Heart left ventricle (tissue), 16 donors: Measurements from ENCODE around the gene SESN1. TPM values are rescaled to one million over a fixed set of nuclear protein-coding genes. Genes with fewer than 3 reads are reported as not detected.

ENCODE experiments used
- ATAC-seq, 4 donors: fragments of 200-7000 bp; cut with Tn5 transposase; one replicate each; pipeline ENCODE4 v1.9.1; 2020 to 2022; ENCODE audit warnings: moderate library complexity in 4 of 4, mild to moderate bottlenecking in 3 of 4, moderate number of reproducible peaks in 1 of 4
- DNase-seq, 5 donors: peaks; one replicate each; pipeline ENCODE4 v3.0.0-alpha.2; 2020
- H3K27ac ChIP-seq, 12 donors: fragments of 200-600 bp; sonication (generic) in 4 of 12; one replicate each; pipeline versions ENCODE4 v1.5.0 to v1.8.0; 2016 to 2022; ENCODE audit warnings: mild to moderate bottlenecking in 2 of 12
- H3K27me3 ChIP-seq, 9 donors: fragments of 200-600 bp; sonication (generic) in 2 of 9; one replicate each; pipeline versions ENCODE4 v1.5.1 to v1.8.0; 2016 to 2022; ENCODE audit warnings: mild to moderate bottlenecking in 3 of 9
- H3K36me3 ChIP-seq, 9 donors: fragments of 200-600 bp; sonication (generic) in 2 of 9; one replicate each; pipeline versions ENCODE4 v1.5.0 to v1.8.0; 2018 to 2022; ENCODE audit warnings: mild to moderate bottlenecking in 2 of 9
- H3K4me1 ChIP-seq, 12 donors: fragments of 200-600 bp; sonication (generic) in 4 of 12; one replicate each; pipeline versions ENCODE4 v1.5.0 to v1.8.0; 2016 to 2022; ENCODE audit warnings: mild to moderate bottlenecking in 3 of 12
- H3K4me3 ChIP-seq, 12 donors: fragments of 200-600 bp; sonication (generic) in 4 of 12; one replicate each; pipeline versions ENCODE4 v1.5.0 to v1.8.0; 2017 to 2022; ENCODE audit warnings: mild to moderate bottlenecking in 9 of 12, moderate library complexity in 4 of 12
- H3K9me3 ChIP-seq, 12 donors: fragments of 200-600 bp; sonication (generic) in 4 of 12; one replicate each; pipeline versions ENCODE4 v1.5.0 to v1.8.0; 2016 to 2022; ENCODE audit warnings: mild to moderate bottlenecking in 1 of 12
- POLR2A ChIP-seq, 2 donors: fragments of 450-650 bp; IDR thresholded peaks; one replicate each; pipeline ENCODE4 v1.6.1; 2017; ENCODE audit warnings: antibody characterized with exemption in 2 of 2, mild to moderate bottlenecking in 2 of 2, moderate library complexity in 2 of 2
- WGBS, 4 donors: extraction: QIAGEN DNeasy Blood & Tissue Kit in 2 of 4; methylation state at CpG; one replicate each; pipeline versions ENCODE4 v1.1.5 to v1.1.7; 2013 to 2018; 5-methylcytosine and 5-hydroxymethylcytosine counted together
- intact Hi-C, 10 donors: fragments of 100-400 bp; cut with DNase I; formaldehyde crosslinking; loops; one replicate each; pipeline versions ENCODE4 v1.11.1 to v1.14.2; 2022
- polyA plus RNA-seq, 2 donors: library from polyadenylated mRNA; stranded (reverse); fragments of 200-250 nt; gene quantifications; one replicate each; pipeline ENCODE4 v1.2.3, GENCODE V29; 2013
- total RNA-seq, 9 donors: library from RNA; depleted of rRNA in 2 of 9; stranded (reverse); fragments of >200 nt in 2 of 9; fragmentation: NEBNext Ultra II Directional in 3 of 9; extraction: Animal tissue kit (Norgen Biotek cat#: 25700) in 3 of 9; gene quantifications; one replicate each; pipeline versions ENCODE4 v1.1.0 to v1.2.4, GENCODE V29; 2016 to 2023
- TF ChIP-seq, protein P1 (sequence below), 12 donors: fragments of 200-600 bp; sonication (generic) in 4 of 12; IDR thresholded peaks; one replicate each; pipeline versions ENCODE4 v1.5.0 to v1.8.0; 2018 to 2022; ENCODE audit warnings: antibody characterized with exemption in 12 of 12, mild to moderate bottlenecking in 5 of 12
- donor health status: ischemic (EF 13 %, LVEDD 7.1; RV severe dilation, severe dysfunction).
- donor health status: healthy with polysubstance abuse.
- donor health status: DM: no; HTN: yes; CAD: no.
- donor health status: DM: no; HTN: no; CAD: no.
- donor health status: ischemic (EF 25% LVEDD 6.9; RV normal size, moderate dysfunction).
- donor health status: ischemic (EF 25% LVEDD 5.7; RV mildly dilated, moderate dysfunction).
- donor health status: healthy.
- donor health status: DM: yes; HTN: yes; CAD: no.
- donor health status: ischemic (EF 35%, LVEDD 5.7; RV mildly dilated, moderate dysfunction).
- donor health status: nonischemic (EF 11% LVEDD 7.7; RV severe dilation, severe dysfunction).
- donor health status: DM: yes; HTN: yes; CAD: no.
- donor health status: PGD.
- donor health status: ischemic (EF 29% LVEDD 5.4; RV normal size, mild dysfunction).
- donor health status: nonischemic (EF 23%, LVEDD 6.1; RV moderate dilation, normal function).

The SESN1 gene
- total and polyA plus RNA-seq, 11 donors: 22.5 to 63.2 (median 34.6) TPM

GRCh38 chr6:108966251-108966650, 128.4 kb downstream of the SESN1 start:
- Histone ChIP-seq H3K27me3 (no peaks in the 10 kb centered on the region), H3K4me1 (peaks cover 4 to 42% (median 16%) of the 10 kb centered on the region in 12 donors), H3K4me3 (no peak overlapping the region), H3K36me3 (peaks cover 0 to 6% (median 0%) of the 10 kb centered on the region in 9 donors), H3K9me3 (no peaks in the 10 kb centered on the region), H3K27ac (peak overlapping the region in 11 of 12 donors; percentile 52 to 88 (median 74))
- WGBS, 4 donors: 77 to 83% (median 79%) methylated on average over 5 of the region's 5 CpGs
- ATAC-seq (no peak), DNase-seq (no peak)
- TF ChIP-seq, protein P1, sequence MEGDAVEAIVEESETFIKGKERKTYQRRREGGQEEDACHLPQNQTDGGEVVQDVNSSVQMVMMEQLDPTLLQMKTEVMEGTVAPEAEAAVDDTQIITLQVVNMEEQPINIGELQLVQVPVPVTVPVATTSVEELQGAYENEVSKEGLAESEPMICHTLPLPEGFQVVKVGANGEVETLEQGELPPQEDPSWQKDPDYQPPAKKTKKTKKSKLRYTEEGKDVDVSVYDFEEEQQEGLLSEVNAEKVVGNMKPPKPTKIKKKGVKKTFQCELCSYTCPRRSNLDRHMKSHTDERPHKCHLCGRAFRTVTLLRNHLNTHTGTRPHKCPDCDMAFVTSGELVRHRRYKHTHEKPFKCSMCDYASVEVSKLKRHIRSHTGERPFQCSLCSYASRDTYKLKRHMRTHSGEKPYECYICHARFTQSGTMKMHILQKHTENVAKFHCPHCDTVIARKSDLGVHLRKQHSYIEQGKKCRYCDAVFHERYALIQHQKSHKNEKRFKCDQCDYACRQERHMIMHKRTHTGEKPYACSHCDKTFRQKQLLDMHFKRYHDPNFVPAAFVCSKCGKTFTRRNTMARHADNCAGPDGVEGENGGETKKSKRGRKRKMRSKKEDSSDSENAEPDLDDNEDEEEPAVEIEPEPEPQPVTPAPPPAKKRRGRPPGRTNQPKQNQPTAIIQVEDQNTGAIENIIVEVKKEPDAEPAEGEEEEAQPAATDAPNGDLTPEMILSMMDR (IDR thresholded peaks at IDR 0.05): no peak
- TF ChIP-seq POLR2A (IDR thresholded peaks at IDR 0.05): no peak
- intact Hi-C loops: no loop called here

DNA sequence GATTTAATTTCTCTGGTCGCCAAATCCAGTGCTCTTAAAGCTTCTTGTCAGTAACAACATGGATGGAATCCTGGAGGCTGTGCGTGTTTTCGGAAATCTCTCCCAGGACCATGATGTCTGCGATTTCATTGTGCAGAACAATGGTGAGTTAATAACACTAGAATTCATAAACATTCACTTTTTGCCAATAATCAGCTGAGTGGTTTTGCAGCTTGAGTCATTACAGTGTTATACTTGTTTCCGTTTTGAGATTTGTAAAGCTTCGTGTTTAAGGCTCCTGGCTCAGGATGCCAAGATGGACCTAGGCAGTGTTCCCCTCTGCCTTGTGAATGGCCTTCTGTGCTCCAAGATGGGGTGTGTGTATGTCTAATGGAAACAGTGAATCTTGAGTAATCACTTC, 132.7 kb downstream of the SESN1 start:
- DNase-seq (no peak), ATAC-seq (no peak)
- Histone ChIP-seq H3K36me3 (peaks cover 0 to 6% (median 0%) of the 10 kb centered on the region in 9 donors), H3K9me3 (no peaks in the 10 kb centered on the region), H3K4me1 (peaks cover 0 to 36% (median 9%) of the 10 kb centered on the region in 12 donors), H3K4me3 (no peak overlapping the region), H3K27me3 (no peaks in the 10 kb centered on the region), H3K27ac (peak overlapping the region in 1 of 12 donors; percentile 7)
- TF ChIP-seq, protein P1 (IDR thresholded peaks at IDR 0.05): no peak
- no peak for TF ChIP-seq POLR2A (IDR thresholded peaks at IDR 0.05)
- intact Hi-C loops: no loop called here
- 67 to 81% (median 73%) methylated on average over 6 of the region's 6 CpGs for WGBS, 4 donors

GRCh38 chr6:108961077-108961476, 133.6 kb downstream of the SESN1 start:
- intact Hi-C loops: no loop called here
- no peak overlapping the region for H3K4me3 ChIP-seq
- no peak for DNase-seq
- H3K9me3 ChIP-seq: no peaks in the 10 kb centered on the region
- no peak overlapping the region for H3K27ac ChIP-seq
- no peak for ATAC-seq
- WGBS, 4 donors: 96 to 98% (median 97%) methylated on average over 13 to 14 of the region's 14 CpGs
- H3K4me1 ChIP-seq: peaks cover 0 to 27% (median under 1%) of the 10 kb centered on the region in 12 donors
- H3K27me3 ChIP-seq: no peaks in the 10 kb centered on the region
- H3K36me3 ChIP-seq: peaks cover 0 to 6% (median 0%) of the 10 kb centered on the region in 9 donors
- TF ChIP-seq POLR2A (IDR thresholded peaks at IDR 0.05): no peak
- TF ChIP-seq, protein P1 (IDR thresholded peaks at IDR 0.05): no peak

- no peak for TF ChIP-seq POLR2A (IDR thresholded peaks at IDR 0.05)
- TF ChIP-seq, protein P1 (IDR thresholded peaks at IDR 0.05): no peak
- H3K27me3 ChIP-seq: no peaks in the 10 kb centered on the region
- peaks cover 0 to 6% (median 0%) of the 10 kb centered on the region in 9 donors for H3K36me3 ChIP-seq
- no peaks in the 10 kb centered on the region for H3K9me3 ChIP-seq
- H3K4me3 ChIP-seq: no peak overlapping the region
- no peak overlapping the region for H3K27ac ChIP-seq
- ATAC-seq (no peak), DNase-seq (no peak)
- 89 to 93% (median 90%) methylated on average over 7 of the region's 7 CpGs for WGBS, 4 donors
- intact Hi-C loops: no loop called here
- H3K4me1 ChIP-seq: peaks cover 0 to 25% (median 0%) of the 10 kb centered on the region in 12 donors
Observed at GRCh38 chr6:108960601-108961000, 134.0 kb downstream of the SESN1 start.
